T-helper 2 cell treated with Interferon-gamma antibody and Interleukin-4, amounts not matched to agents 100 ng/mL and 5 ng/mL, for 36 hours (primary cell): ENCODE results near the gene IMPDH1. TPM values are rescaled to one million over a fixed set of nuclear protein-coding genes. Genes with fewer than 3 reads are reported as not detected.

ENCODE experiments used
- intact Hi-C: fragments of 100-400 bp; cut with micrococcal nuclease; formaldehyde crosslinking; loops from one replicate; pipeline ENCODE4 v1.15.1; 2023
- total RNA-seq: library from RNA; stranded (reverse); gene quantifications from 2 replicates; pipeline ENCODE4 v1.2.3, GENCODE V29; 2022

Gene IMPDH1
- total RNA-seq, 1 donor from 2014 or later, result 92.4 TPM

GRCh38 chr7:128363261-128363721, 46.5 kb downstream of the IMPDH1 start:
- intact Hi-C loops, result no loop called here

- intact Hi-C loops, result no loop called here
Measured at GRCh38 chr7:128362670-128363069, 47.1 kb downstream of the IMPDH1 start.

- intact Hi-C loops, result no loop called here
Measured at GRCh38 chr7:128361411-128362379, 48.1 kb downstream of the IMPDH1 start, which contains the start of gene PRRT4. TSS of gene PRRT4 (minus strand) at chr7:128361690.

GRCh38 chr7:128360359-128360678, 49.5 kb downstream of the IMPDH1 start:
- intact Hi-C loops, result no loop called here

GRCh38 chr7:128359939-128360338, 49.8 kb downstream of the IMPDH1 start:
- intact Hi-C loops, result no loop called here

GRCh38 chr7:128359336-128359735, 50.4 kb downstream of the IMPDH1 start:
- intact Hi-C loops, result no loop called here

GRCh38 chr7:128358233-128358632, 51.5 kb downstream of the IMPDH1 start:
- intact Hi-C loops, result no loop called here

- intact Hi-C loops, result no loop called here
Measured at GRCh38 chr7:128357217-128357613, 52.6 kb downstream of the IMPDH1 start.

- intact Hi-C loops, result no loop called here
Measured at GRCh38 chr7:128356546-128357216, 53.1 kb downstream of the IMPDH1 start.

GRCh38 chr7:128353610-128354009, 56.2 kb downstream of the IMPDH1 start:
- intact Hi-C loops, result no loop called here

GRCh38 chr7:128353189-128353588, 56.6 kb downstream of the IMPDH1 start:
- intact Hi-C loops, result no loop called here

GRCh38 chr7:128352636-128353035, 57.1 kb downstream of the IMPDH1 start:
- intact Hi-C loops, result no loop called here

- intact Hi-C loops, result no loop called here
Measured at GRCh38 chr7:128352153-128352537, 57.6 kb downstream of the IMPDH1 start.

GRCh38 chr7:128351296-128352152, 58.3 kb downstream of the IMPDH1 start:
- intact Hi-C loops, result no loop called here

GRCh38 chr7:128350708-128351295, 59.0 kb downstream of the IMPDH1 start:
- intact Hi-C loops, result no loop called here

GRCh38 chr7:128349466-128349825, 60.3 kb downstream of the IMPDH1 start:
- intact Hi-C loops, result no loop called here

- intact Hi-C loops, result loop anchor here (1.0 kb wide), 2 partner anchors 40 to 112 kb away; no protein-coding TSS in a partner anchor
Measured at GRCh38 chr7:128347647-128348097, 62.1 kb downstream of the IMPDH1 start.

- intact Hi-C loops, result loop anchor here (5.0 kb wide), 1 partner anchor 63 kb away; the partner anchor contains the start of gene IMPDH1
Measured at GRCh38 chr7:128344431-128344774, 65.4 kb downstream of the IMPDH1 start.

- intact Hi-C loops, result loop anchor here (5.0 kb wide), 1 partner anchor 64 kb away; the partner anchor contains the start of gene IMPDH1
Measured at GRCh38 chr7:128343554-128344430, 66.0 kb downstream of the IMPDH1 start, which contains the start of gene RBM28. TSS of gene RBM28 (minus strand) at chr7:128343908. CDS start at chr7:128343793, 115 bp downstream.
